GM12874 (cell line): Measurements from ENCODE around the gene ATP9B.

Source experiments
- CTCF ChIP-seq: IDR thresholded peaks from 2 replicates; pipeline ENCODE4 v1.5.1; 2011; ENCODE audit warnings: low read depth, mild to moderate bottlenecking, control low read depth, low read length, moderate library complexity; ENCODE audit not compliant: insufficient read depth

ATP9B gene

GRCh38 chr18:79223431-79223830, 154.2 kb downstream of the ATP9B start:
- no peak for TF ChIP-seq CTCF

GRCh38 chr18:79224381-79224780, 155.2 kb downstream of the ATP9B start:
- no peak for TF ChIP-seq CTCF

- no peak for TF ChIP-seq CTCF
Observed at GRCh38 chr18:79227621-79228020, 158.4 kb downstream of the ATP9B start.

- TF ChIP-seq CTCF: no peak
Observed at GRCh38 chr18:79229431-79229830, 160.2 kb downstream of the ATP9B start.

GRCh38 chr18:79234438-79234837, 165.2 kb downstream of the ATP9B start:
- no peak for TF ChIP-seq CTCF

- no peak for TF ChIP-seq CTCF
Observed at GRCh38 chr18:79239631-79240030, 170.4 kb downstream of the ATP9B start.

- TF ChIP-seq CTCF: no peak
Observed at GRCh38 chr18:79241755-79242154, 172.6 kb downstream of the ATP9B start.

GRCh38 chr18:79242246-79242645, 173.1 kb downstream of the ATP9B start:
- TF ChIP-seq CTCF: no peak
